Vein endothelial cell (primary cell): Measurements from ENCODE around the gene TBX21. TPM values are rescaled to one million over a fixed set of nuclear protein-coding genes. Genes with fewer than 3 reads are reported as not detected.

ENCODE experiments used
- total RNA-seq: library from RNA; depleted of rRNA; stranded (reverse); fragments of >200 nt; gene quantifications from 2 replicates; pipeline ENCODE4 v1.2.3, GENCODE V29; 2012

The TBX21 gene
- not detected in 2 replicates for total RNA-seq

GRCh38 chr17:47733047-47733673 is at the start of gene TBX21:
TSS of gene TBX21 (plus strand) at chr17:47733236. CDS start at chr17:47733455, 219 bp downstream.

GRCh38 chr17:47693731-47694580 is 39.1 kb upstream of the TBX21 start, which contains the start of gene TBKBP1:
TSS of gene TBKBP1 (plus strand) at chr17:47694161. CDS start at chr17:47696113, 1,952 bp downstream.

Other genes with a start within 250 kb of the TBX21 start
- 67.3 and 75.8 TPM in 2 replicates for gene NPEPPS, start 202.1 kb upstream of the TBX21 start, total RNA-seq
- 380 and 475 TPM in 2 replicates for gene KPNB1, start 83.3 kb upstream of the TBX21 start, total RNA-seq
- gene TBKBP1, start 39.1 kb upstream of the TBX21 start, total RNA-seq, result 15.4 and 17.6 TPM in 2 replicates
- gene OSBPL7, start 88.6 kb downstream of the TBX21 start, total RNA-seq, result 15.4 and 17.3 TPM in 2 replicates
- 30.5 and 52.3 TPM in 2 replicates for gene MRPL10, start 98.3 kb downstream of the TBX21 start, total RNA-seq
- gene LRRC46, start 98.4 kb downstream of the TBX21 start, total RNA-seq, result 0.29 TPM in 1 of 2 replicates, not detected in the other
- gene SCRN2, start 108.0 kb downstream of the TBX21 start, total RNA-seq, result 27.4 and 41.5 TPM in 2 replicates
- gene SP6, start 117.9 kb downstream of the TBX21 start, total RNA-seq, result 0.33 and 1.2 TPM in 2 replicates
- 2.9 and 3.3 TPM in 2 replicates for gene SP2, start 163.0 kb downstream of the TBX21 start, total RNA-seq
- gene PNPO, start 208.3 kb downstream of the TBX21 start, total RNA-seq, result 42.1 and 51.9 TPM in 2 replicates
- gene PRR15L, start 224.6 kb downstream of the TBX21 start, total RNA-seq, result not detected in 2 replicates
- gene CDK5RAP3, start 237.9 kb downstream of the TBX21 start, total RNA-seq, result 27.9 and 41.8 TPM in 2 replicates